Activated CD4-positive, alpha-beta T cell treated with anti-CD3 and anti-CD28 coated beads for 1 hour (primary cell): ENCODE results near the gene ESRP2.

Experiments
- DNase-seq: peaks from one replicate; pipeline ENCODE4 v3.0.0-alpha.2; 2020

The ESRP2 gene

DNA sequence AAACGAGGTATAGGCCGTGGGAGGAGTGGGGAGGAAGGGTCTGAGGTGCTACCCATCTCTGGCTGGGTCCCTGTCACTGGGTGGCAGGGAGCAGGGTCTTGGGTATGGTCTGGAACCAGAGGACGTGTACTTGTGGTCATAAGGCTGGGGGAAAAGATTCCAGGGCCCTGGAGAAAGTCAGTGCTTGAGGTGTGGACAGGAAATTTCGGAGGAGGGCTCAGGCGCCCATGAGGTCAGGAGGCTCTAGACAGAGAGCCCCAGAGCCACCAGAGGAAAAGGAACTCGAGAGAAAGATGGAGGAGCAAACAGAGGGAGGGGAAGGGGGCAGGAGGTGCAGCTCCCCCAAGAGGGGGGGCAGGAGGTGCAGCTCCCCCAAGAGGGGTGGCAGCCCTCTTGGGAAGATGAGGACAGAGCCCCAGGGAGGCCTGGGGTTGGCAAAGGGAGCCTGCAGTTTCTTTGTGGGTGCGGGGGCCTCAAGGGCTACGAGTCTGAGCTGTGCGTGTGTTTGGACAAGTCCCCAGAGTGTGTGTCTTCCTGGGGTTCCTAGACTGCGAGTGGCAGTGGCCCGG lies 27.7 kb upstream of the ESRP2 start:
- DNase-seq: no peak

DNA sequence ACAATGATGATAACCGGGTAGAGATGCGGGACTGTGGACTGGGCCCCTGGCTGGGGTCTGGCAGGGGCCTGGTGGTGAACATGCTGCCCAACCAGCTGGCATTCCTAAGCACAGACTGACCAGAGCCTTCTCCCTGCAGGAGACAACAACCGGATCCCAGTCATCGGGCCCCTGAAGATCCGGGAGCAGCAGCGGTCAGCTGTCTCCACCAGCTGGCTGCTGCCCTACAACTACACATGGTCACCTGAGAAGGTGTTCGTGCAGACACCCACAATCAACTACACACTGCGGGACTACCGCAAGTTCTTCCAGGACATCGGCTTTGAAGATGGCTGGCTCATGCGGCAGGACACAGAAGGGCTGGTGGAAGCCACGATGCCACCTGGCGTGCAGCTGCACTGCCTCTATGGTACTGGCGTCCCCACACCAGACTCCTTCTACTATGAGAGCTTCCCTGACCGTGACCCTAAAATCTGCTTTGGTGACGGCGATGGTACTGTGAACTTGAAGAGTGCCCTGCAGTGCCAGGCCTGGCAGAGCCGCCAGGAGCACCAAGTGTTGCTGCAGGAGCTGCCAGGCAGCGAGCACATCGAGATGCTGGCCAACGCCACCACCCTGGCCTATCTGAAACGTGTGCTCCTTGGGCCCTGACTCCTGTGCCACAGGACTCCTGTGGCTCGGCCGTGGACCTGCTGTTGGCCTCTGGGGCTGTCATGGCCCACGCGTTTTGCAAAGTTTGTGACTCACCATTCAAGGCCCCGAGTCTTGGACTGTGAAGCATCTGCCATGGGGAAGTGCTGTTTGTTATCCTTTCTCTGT lies 23.3 kb upstream of the ESRP2 start:
- DNase-seq: no peak

DNA sequence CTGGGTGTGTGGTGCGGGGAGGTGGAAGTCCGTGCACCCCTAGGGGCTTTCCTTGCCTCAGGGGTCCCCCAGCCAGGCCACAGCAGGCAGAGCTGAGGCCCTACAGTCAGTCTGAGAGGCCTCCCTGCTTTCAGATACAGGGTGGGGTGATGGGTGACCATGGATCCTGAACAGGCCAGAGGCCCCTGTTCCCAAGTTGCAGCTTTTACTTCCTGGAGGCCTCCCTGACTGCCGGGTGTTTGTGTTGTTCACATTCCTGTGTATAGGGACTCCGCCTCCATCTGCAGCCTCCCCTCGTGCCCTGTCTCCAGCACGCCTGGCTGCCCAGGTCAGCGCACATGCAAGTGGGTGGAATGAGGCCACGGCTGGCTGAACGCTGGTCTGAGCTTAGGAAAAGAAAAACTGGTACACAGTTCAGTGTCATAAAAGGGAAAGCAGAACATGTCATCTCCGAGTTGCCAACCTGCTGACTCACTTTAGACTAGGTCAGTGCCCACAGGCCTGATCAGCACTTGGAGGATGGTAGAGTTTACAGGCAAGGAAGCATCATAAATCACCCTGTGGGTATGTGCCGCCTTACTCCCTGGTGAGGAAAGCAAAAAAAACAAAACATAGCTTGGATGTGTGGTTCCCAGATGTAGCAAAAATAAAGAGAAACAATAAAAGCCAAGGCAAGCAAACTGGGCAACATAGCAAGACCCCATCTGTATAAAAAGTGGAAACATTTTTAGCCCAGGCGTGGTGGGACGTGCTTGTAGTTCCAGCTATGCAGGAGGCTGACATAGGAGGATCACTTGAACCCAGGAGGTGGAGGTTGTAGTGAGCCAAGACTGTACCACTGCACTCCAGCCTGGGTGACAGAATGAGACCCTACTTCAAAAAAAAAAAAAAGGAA lies 22.2 kb upstream of the ESRP2 start:
- DNase-seq: no peak

DNA sequence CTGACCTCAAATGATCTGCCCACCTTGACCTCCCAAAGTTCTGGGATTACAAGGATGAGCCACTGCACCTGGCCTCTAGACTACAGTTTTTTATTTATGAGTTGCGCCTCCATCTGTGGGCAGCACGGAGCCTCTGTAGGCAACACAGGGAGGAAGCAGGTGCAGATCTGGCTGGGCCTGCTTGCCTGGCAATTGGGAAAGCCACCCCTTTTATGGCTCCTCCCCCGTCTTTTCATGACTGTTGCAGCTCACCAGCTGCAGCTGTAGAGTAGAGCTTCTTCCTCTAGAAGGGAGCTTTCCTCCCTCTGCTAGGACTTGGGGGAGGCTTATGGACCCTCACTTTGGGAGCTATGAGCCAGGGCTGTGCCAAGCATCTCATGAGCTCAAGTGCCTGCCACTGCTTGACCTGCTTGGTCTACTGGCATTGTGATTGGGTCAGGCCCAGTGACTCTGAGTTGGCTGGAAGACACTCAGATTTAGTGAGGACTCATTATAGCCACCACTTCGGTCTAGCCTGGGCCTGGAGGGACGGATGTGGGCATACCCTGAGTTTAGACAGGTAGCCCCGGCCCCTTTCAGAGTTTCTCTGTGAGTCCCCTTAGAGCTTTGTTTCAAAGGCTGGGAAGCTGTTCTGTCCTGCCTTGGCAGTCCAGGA lies 21.5 kb upstream of the ESRP2 start:
- DNase-seq: no peak

DNA sequence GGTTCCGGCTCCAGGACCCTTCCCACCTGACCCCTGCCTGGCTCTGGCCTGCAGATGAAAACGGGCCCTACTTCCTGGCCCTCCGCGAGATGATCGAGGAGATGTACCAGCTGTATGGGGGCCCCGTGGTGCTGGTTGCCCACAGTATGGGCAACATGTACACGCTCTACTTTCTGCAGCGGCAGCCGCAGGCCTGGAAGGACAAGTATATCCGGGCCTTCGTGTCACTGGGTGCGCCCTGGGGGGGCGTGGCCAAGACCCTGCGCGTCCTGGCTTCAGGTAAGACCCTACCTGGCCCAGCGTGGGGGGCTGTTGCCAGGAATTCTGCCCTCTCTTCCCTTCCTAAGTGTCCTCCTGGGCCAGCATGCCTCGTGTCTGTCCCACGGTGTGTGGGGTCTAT lies 19.8 kb upstream of the ESRP2 start:
- no peak for DNase-seq

DNA sequence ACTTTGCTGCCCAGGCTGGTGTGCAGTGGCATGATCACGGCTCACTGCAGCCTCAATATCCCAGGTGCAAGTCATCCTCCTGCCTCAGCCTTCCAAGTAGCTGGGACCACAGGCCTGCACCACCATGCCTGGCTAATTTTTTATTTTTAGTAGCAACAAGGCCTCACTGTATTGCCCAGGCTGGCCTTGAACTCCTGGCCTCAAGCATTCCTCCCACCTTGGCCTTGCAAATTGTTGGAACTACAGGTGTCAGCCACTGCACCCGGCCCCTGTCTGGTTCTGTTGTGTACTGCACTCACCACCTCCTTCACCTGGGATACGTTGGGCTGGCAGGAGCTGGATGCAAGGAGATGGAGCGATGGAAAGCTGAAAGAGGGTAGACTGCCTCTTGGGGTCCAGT lies 17.8 kb upstream of the ESRP2 start:
- DNase-seq: no peak

DNA sequence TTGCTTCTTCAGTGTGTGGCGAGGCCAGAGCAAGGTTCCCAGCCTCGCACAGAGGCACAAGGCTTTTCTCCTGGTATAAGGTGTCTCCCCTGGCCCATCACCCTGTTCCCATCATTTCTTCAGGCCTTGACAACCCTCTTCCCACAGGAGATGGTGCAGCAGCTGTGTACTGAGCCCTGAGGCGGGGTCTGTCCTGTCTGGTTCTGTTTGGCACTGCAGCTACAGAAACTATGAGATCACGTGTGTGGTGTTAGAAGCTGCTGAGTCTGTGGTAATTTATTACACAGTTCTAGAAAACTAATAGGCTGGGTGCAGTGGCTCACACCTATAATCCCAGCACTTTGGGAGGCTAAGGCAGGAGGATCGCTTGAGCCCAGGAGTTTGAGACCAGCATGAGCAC lies 16.5 kb upstream of the ESRP2 start:
- DNase-seq: no peak

DNA sequence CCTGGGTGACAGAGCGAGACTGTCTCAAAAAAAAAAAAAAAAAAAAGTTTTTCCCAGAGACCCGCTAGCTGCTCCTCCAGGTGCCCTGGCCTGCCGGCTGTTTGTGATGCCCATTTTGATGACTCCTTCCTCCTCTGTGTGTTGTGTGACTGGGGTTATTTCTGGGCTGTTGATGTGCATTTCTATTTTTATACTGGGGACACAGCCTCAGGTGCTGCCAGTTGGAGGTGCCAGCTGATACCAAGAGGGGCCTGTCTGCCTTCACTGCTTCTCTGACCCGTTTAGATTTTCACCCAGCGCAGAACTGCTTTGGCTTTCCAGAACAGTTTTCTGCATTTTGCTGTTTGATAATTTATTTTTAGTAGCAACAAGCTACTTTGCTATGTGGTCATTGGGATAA lies 15.9 kb upstream of the ESRP2 start:
- DNase-seq: no peak

DNA sequence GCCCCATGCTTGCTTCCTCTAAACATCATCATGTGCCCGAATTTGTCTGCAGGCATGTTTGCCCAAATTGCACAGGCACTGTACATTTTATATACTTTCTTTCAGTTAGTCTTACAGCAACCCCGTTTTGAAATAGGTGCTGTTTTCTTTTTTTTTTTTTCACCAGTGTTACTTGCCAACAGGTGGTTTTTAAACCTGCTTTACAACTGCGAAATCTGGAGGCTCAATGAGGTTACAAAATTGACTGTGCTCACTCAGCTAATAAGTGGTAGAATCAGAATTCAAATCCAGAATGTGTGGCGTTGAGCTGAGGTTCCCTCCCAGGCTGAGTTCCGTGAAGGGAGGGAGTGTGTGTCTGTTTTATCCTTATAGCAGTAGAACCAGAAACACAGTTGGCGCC lies 15.0 kb upstream of the ESRP2 start:
- no peak for DNase-seq

DNA sequence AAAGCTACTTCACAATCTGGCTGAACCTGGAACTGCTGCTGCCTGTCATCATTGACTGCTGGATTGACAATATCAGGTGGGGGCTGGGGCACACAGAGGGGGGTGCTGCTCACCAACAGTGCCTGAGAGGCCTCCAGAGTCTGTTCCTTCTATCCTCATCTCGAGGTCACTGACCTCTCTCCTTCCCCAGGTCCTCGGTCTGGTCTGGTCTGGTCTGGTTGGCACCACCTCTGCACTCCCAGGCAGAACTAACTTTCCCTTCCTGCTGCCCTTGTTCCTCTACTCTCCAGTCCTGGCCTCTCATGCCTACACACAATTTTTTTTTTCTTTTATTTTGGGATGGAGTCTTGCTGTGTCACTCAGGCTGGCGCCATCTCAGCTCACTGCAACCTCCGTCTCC lies 13.4 kb upstream of the ESRP2 start:
- DNase-seq: no peak

DNA sequence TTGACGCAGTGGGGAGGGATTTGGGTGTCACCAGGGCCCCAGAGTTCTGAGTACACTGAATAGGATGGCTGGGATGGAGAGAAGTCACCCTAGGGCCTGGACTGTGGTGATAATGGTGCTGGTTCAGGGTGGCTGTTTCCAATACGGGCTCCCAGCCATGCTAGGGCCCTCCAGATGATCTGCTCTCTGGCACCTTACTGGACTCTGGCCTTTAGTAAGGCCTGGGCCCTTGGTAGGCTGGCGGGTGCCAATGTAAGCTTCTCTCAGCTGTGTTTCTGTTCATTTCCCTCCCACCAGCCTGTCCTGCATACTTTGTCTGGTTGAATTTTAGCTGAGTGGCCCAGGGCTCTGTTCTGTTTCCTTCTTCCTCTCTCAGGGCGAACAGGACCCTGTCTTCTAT lies 12.0 kb upstream of the ESRP2 start:
- no peak for DNase-seq

DNA sequence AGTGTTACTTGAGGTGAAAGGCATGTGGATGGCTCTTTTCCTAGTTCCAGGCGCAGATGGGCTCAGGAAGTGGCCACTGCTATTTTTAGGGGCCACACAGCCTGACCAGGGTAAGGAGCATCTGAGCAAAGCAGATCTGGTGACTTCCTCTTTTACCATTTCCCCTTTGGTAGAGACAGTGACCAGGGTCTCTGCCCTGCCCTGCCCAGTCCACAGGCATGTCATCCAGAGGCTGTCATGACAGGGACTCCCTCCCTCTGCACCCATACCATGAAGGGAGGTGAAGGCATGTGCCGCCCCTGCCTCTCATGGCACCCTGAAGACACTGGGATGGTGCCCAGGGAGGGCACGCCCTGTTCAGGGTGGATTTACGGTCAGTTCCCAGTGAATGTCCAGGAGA lies 11.5 kb upstream of the ESRP2 start:
- DNase-seq: no peak

DNA sequence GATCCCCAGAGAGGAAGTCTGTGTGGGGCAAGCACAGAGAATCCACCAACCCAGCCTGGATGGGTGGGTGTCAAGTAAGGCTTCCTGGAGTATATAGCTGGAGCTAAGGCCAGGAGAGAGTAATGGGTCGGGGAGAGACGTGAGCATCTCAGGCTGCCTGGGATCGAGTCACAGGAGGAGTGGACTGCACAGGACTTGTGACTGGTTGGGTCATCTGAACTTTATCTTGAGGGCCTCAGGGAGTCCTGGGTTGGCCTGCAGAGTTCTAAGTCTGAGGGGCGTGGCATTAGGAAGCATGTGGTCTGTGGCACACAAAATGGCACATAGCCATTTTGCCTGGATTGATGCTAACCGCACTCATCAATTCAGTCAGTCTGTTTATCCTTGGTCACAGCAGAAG lies 10.7 kb upstream of the ESRP2 start:
- no peak for DNase-seq

DNA sequence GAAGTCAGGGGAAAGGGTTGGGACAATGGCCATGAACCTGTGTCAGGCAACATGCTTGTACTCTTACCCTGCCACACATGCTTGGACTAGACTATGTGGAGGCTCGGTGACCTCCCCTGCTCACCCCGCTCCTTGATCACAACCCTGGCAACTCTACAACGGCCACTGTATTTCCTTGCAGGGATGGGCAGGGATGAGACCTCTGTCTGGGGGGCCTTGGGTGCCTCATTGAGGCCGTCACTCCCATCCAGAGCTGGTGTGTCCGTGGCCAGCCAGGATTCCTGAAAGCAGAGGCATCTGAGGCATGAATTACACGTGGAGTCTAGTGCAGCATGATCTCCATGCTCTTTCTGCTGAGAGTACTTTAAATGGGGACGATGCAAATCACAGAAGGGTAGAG lies 10.2 kb upstream of the ESRP2 start:
- DNase-seq: no peak

DNA sequence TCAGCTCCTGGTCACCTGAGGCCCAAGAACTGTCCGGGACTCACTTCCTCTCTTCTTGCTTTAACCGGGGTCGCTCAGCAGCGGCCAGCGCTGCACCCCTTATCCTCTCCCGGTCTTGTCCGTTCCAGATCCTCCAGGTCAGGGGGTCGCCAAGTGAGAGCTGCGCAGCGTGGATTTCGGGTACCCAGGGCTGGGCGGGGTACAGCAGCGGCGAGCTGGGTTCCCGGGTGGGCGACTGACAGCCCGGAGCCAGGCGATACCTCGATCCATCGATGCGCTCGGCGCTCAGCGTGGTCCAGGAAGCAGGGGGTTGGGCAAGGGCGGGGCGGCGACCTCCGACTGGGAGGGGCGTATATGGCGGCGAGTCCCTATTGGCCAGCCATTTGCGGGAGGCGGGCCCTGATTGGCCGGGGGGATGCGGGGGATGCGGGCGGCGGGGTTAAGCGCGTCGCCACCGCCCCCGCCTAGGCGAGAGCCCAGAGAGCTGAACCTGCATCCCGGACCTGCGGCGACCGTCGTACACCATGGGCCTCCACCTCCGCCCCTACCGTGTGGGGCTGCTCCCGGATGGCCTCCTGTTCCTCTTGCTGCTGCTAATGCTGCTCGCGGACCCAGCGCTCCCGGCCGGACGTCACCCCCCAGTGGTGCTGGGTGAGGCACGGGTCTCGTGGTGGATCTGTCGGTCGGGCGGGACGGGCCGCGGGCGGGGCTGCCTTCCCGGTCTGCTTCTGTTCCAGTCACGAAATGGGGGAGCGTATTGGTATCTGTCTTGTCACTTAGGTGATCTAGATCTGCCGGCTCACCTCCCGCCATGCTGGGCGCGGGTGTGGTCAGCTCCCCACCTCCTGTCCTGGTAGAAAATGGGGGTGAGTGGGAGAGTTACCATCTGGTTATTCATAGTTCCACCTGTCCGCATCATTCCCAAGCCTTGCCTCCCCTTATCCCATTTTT lies 9.3 kb upstream of the ESRP2 start, which contains the start of gene PLA2G15:
PLA2G15 (plus strand) TSS at position 471 of the 951 bp plus-strand sequence; CDS start at position 525, 54 bp downstream.
- DNase-seq: peak; percentile 94

DNA sequence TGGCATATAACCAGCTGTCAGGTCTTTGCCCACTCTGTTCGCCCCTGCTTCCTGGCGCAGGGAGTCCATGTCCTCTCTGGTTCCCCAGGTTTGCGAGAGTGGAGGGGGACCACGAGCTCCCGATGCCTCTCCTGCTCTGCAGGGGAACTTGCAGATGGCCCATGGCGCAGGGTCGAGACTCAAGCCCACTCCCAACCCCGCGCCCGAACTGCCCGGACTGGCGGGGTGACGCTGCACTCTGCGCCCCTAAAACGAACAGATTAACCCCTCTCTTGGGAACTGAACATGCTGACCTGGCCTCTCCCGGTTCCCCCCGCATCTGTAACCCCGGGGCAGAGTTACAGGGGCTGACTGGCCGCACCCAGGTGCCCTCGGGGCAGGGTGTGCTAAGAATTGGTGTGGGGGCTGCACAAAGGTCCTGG lies 8.6 kb upstream of the ESRP2 start:
- DNase-seq: no peak

DNA sequence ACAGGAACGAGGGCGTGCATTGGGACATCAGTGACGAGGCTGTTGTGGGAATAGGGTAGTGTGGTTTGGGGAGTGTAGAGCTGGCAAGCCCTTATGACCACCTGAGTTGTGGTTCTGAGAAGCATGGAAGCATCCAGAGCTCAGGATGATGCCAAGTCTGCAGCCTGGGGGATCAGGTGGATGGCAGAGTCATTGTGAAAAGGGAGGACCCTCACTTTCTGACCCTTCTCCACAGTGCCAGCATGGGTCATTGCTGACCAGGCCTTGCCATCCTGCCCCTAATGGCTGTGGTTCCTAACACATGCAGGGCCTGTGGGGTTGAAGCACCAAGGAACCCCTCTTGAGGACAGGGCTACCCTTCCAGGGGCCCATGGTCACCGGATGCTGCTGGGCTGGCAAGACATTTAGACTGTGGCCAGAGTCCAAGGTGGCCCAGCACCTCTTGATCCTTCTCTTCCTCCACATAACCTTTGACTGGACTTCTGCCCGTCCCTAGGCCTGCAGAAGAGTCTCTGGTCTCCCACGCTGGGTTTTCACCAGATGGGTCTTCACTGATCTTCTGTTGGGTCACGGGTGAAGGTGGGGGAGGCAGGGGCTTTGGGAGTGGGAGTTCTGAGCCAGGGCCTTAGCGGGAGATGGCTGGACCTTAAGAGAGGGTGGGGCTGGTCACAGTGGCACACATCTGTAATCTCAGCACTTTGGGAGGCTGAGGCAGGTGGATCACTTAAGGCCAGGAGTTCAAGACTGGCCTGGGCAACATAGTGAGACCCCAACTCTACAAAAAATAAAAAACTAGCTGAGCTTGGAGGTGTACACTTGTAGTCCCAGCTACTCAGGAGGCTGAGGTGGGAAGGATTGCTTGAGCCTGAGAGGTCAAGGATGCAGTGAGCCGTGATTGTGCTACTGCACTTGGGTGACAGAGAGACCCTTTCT lies 7.3 kb upstream of the ESRP2 start:
- no peak for DNase-seq

DNA sequence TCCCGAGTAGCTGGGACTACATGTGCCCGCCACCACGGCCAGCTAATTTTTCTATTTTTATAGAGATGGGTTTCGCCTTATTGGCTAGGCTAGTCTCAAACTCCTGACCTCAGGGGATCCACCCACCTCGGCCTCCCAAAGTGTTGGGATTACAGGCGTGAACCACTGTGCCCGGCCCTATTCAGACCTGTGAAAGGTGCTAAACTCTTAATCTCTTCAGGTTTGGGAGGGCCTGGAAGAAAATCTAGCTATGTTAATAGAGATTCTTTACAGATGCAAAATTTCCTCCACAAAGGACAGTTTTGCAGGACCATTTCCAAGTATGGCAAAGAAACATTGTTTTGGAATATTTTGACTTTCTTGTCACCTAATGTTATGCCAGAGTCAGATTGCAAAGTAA lies 6.2 kb upstream of the ESRP2 start:
- no peak for DNase-seq

DNA sequence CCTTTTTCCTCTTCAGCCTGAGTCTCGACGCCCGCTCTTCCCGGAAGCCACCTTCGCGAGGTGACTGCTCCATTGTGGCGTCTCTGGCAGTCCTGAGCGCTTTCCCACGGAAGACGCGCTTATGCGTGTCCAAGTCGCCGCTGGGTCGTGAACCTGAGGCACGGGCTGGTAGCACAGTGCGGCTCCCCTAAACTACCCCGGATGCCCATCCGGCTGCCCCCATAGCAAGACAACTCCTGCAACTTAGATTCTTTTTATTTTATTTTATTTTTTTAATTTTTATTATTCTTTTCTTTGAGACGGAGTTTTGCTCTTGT lies 2.1 kb upstream of the ESRP2 start:
- no peak for DNase-seq

DNA sequence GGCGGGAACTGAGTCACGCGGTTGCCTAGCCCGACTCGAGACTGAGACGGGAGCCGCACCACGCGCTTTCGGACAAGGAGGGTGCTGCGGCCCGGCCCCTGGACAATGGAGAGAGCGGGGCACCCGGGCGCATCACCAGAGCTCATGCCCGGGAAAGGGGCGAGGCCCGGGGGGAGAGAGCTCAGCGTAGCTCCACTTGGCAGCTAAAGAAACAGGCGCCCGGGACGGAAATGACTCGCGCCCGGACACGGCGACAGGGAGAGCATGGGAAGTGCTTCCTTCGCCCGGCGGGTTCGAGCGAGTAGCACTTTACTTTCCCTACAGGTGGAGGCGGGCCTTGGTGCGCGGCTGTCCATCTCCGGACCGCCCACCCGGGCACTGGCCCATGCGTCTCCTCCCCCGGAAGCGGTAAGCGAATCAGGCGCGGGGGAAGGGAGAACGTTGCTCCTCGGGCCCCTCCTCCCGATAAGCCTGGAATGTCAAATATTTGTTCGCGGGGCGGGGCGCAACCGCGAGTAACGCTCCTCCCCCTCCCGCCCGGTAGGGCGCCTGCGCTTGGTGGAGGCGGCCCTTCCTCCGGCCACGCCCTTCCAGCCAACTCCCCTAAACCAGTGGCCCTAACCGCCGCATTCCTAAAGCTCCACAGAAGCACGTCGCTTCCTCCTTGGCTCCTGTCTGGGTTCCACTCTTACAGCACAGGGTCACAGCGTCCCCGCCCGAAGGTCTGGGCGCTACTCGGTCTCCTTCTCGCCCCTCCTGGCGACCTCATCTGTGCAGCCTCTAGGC lies 1.5 kb upstream of the ESRP2 start:
- peak; percentile 79 for DNase-seq
